WI38 (cell line): ENCODE measurements around the gene SDCBP2.
"Not testable (repeated sequence)": the region's sequence is repeated elsewhere in the genome, so short reads cannot be mapped to it uniquely, and the experiment has no call there.

Experiments
- H3K4me3 ChIP-seq: 2 replicates; pipeline ENCODE4 v1.5.1; 2011; ENCODE audit warnings: low read depth, mild to moderate bottlenecking, control low read depth, low read length
- TF ChIP-seq, protein P1 (sequence below): IDR thresholded peaks from 2 replicates; pipeline ENCODE4 v1.5.1; 2012; ENCODE audit warnings: low read depth, mild to moderate bottlenecking, control low read depth, low read length

SDCBP2 gene

DNA sequence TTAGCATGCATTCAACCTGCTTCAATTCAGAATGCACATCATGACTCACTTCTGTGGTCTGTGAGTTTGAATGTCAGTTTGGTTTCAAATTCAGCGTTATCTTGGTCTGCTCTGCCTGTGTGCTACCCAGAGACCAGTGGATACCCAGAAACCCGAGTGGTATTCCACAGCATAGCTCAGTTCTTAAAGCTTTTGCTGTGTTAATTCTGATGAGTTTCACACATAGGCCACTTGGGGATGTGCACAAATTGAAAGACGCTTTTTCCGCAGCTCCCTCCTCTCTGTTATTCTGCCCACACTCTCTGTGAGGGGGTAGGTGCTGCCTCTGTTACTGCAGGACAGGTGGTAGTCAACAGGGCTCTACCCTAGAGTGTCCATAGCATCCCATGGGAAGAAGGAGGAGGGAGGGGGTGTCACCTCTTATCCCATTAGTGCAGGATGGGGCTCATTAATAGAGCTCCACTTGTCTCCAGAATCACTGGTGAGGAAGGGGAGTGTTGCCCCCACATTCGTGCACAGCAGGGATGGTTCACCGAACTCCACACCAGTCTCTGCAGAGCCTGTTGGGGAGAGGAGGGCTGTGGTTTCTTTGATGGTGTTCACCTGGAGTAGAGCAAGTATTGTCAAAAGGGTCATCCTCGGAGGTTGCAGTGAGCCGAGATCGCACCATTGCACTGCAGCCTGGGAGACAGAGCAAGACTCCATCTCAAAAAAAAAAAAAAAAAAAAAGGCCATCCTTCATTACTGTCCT, 29.2 kb upstream of the SDCBP2 start:
- no peak overlapping the region for H3K4me3 ChIP-seq
- TF ChIP-seq, protein P1, sequence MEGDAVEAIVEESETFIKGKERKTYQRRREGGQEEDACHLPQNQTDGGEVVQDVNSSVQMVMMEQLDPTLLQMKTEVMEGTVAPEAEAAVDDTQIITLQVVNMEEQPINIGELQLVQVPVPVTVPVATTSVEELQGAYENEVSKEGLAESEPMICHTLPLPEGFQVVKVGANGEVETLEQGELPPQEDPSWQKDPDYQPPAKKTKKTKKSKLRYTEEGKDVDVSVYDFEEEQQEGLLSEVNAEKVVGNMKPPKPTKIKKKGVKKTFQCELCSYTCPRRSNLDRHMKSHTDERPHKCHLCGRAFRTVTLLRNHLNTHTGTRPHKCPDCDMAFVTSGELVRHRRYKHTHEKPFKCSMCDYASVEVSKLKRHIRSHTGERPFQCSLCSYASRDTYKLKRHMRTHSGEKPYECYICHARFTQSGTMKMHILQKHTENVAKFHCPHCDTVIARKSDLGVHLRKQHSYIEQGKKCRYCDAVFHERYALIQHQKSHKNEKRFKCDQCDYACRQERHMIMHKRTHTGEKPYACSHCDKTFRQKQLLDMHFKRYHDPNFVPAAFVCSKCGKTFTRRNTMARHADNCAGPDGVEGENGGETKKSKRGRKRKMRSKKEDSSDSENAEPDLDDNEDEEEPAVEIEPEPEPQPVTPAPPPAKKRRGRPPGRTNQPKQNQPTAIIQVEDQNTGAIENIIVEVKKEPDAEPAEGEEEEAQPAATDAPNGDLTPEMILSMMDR = no peak

DNA sequence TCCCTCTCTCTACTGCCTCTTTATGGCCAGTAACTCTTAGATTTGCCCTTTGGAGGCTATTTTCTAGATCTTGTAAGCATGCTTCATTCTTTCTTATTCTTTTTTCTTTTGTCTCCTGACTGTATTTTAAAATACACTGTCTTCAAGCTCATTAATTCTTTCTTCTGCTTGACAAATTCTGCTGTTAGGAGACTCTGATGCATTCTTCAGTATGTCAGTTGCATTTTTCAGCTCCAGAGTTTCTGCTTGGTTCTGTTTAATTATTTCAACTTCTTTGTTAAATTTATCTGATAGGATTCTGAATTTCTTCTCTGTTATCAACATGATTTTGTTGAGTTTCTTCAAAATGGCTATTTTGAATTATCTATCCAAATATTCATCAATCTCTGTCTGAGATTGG, 25.0 kb upstream of the SDCBP2 start:
- TF ChIP-seq, protein P1 = no peak
- H3K4me3 ChIP-seq = no peak overlapping the region

GRCh38 chr20:1346315-1346969, 17.5 kb upstream of the SDCBP2 start:
- TF ChIP-seq, protein P1 = no peak
- H3K4me3 ChIP-seq = no peak overlapping the region

GRCh38 chr20:1345756-1346093, 16.8 kb upstream of the SDCBP2 start:
- H3K4me3 ChIP-seq = no peak overlapping the region

DNA sequence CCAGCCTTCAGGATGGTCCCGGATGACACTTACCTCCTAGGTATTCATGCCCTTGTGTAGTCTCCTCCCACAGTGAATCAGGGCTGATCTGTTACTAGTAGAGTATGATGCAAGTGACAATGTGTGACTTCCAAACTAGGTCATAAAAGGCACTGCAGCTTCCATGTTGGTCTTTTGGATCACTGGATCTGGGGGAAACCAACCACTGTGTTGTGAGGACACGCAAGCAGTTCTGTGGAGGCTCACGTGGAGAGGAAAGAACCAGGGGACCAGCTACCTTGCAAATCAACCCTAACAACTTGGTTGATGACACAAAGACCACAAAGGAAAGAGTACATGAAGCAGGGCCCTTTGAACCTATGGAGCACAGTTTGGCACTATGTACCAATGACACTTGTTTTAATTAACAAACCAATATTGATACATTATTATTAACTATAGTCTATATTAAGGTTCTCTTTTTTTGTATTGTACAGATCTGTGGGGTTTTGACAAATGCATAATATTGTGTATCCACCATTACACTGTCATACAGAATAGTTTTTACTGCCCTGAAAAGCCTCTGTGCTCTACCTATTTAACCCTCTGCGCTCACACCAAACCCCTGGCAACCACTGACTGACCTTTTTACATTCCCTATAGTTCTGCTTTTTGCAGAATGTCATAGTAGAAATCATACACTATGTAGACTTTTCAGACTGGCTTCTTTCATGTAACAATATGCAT, 16.3 kb upstream of the SDCBP2 start:
- H3K4me3 ChIP-seq = no peak overlapping the region
- TF ChIP-seq, protein P1 = no peak

More at GRCh38 chr20:1345756-1346093, 16.8 kb upstream of the SDCBP2 start:
- TF ChIP-seq, protein P1 = no peak

GRCh38 chr20:1343446-1344124, 14.6 kb upstream of the SDCBP2 start:
- H3K4me3 ChIP-seq = not testable (repeated sequence)

- no peak overlapping the region for H3K4me3 ChIP-seq
- TF ChIP-seq, protein P1 = no peak
Observed at GRCh38 chr20:1341561-1342265, 12.8 kb upstream of the SDCBP2 start.
